Measurements from ENCODE around the gene SMIM22. TPM values are rescaled to one million over a fixed set of nuclear protein-coding genes. Genes with fewer than 3 reads are reported as not detected.

Gene SMIM22
- total RNA-seq, 1 experiment from 2014 or later, result not detected

GRCh38 chr16:4799171-4799855 lies 4.1 kb downstream of the SMIM22 start:
- Histone ChIP-seq H3K9me3 (no peaks in the 10 kb centered on the region), H3K36me3 (ENCODE audit: control insufficient read depth, insufficient read depth, low read length) (no peaks in the 10 kb centered on the region), H3K27me3 (replicated peaks; ENCODE audit: control insufficient read depth, insufficient read depth, low read length) (no peaks in the 10 kb centered on the region), H3K4me1 (peaks cover 9% of the 10 kb centered on the region; the same call in 1 of the 2 replicates), H3K4me3 (ENCODE audit: low read depth, low read length) (no peak overlapping the region)
- Mint-ChIP-seq H3K27ac (ENCODE audit: unreplicated experiment) (peak overlapping the region; percentile 50), H3K4me3 (ENCODE audit: unreplicated experiment) (no peak overlapping the region), H3K36me3 (ENCODE audit: insufficient read depth, unreplicated experiment) (peaks cover 21% of the 10 kb centered on the region), H3K27me3 (ENCODE audit: insufficient read depth, unreplicated experiment) (no peaks in the 10 kb centered on the region), H3K4me1 (ENCODE audit: low read depth, unreplicated experiment) (peaks cover 10% of the 10 kb centered on the region), H3K9me3 (ENCODE audit: unreplicated experiment) (no peaks in the 10 kb centered on the region)
- no peak for TF ChIP-seq CTCF (IDR thresholded peaks at IDR 0.05; ENCODE audit: insufficient read depth in 1 of 2, low read depth in 1 of 2, low read length in 1 of 2, severe bottlenecking in 1 of 2, unreplicated experiment in 1 of 2)
- no peak for DNase-seq
- BruUV-seq (replicated peaks), result no TSS peak
- ChIA-PET CTCF (no interaction called here), POLR2A (no interaction called here)
- intact Hi-C loops (cut with micrococcal nuclease; ENCODE audit: unreplicated experiment), result no loop called here

GRCh38 chr16:4800290-4801041 lies 5.3 kb downstream of the SMIM22 start:
- peaks cover 10% of the 10 kb centered on the region for H3K4me1 Mint-ChIP-seq (ENCODE audit: low read depth, unreplicated experiment)
- peaks cover 33% of the 10 kb centered on the region for H3K36me3 Mint-ChIP-seq (ENCODE audit: insufficient read depth, unreplicated experiment)
- no peak for TF ChIP-seq CTCF (IDR thresholded peaks at IDR 0.05; ENCODE audit: insufficient read depth in 1 of 2, low read depth in 1 of 2, low read length in 1 of 2, severe bottlenecking in 1 of 2, unreplicated experiment in 1 of 2)
- Histone ChIP-seq H3K9me3 (no peaks in the 10 kb centered on the region), H3K4me3 (ENCODE audit: low read depth, low read length) (no peak overlapping the region), H3K4me1 (peaks cover 9% of the 10 kb centered on the region; the same call in 1 of the 2 replicates), H3K27me3 (replicated peaks; ENCODE audit: control insufficient read depth, insufficient read depth, low read length) (no peaks in the 10 kb centered on the region), H3K36me3 (ENCODE audit: control insufficient read depth, insufficient read depth, low read length) (no peaks in the 10 kb centered on the region)
- intact Hi-C loops (cut with micrococcal nuclease; ENCODE audit: unreplicated experiment), result loop anchor here (5.0 kb wide), 1 partner anchor 108 kb away; the partner anchor contains the start of gene NUDT16L1
- H3K27me3 Mint-ChIP-seq (ENCODE audit: insufficient read depth, unreplicated experiment), result no peaks in the 10 kb centered on the region
- H3K27ac Mint-ChIP-seq (ENCODE audit: unreplicated experiment), result no peak overlapping the region
- no TSS peak for BruUV-seq (replicated peaks)
- POLR2A ChIA-PET, result no interaction called here
- DNase-seq, result no peak
- CTCF ChIA-PET, result no interaction called here
- H3K9me3 Mint-ChIP-seq (ENCODE audit: unreplicated experiment), result no peaks in the 10 kb centered on the region
- peak overlapping the region; percentile 77 for H3K4me3 Mint-ChIP-seq (ENCODE audit: unreplicated experiment)

GRCh38 chr16:4801051-4801961 lies 6.1 kb downstream of the SMIM22 start:
- ChIA-PET CTCF (no interaction called here), POLR2A (interaction anchor here (1.1 to 1.5 kb wide), 2 partner anchors 47 to 325 kb away, joined by 3 to 5 read pairs; partner anchors contain the start of gene HMOX2)
- intact Hi-C loops (cut with micrococcal nuclease; ENCODE audit: unreplicated experiment), result loop anchor here (5.0 kb wide), 1 partner anchor 109 kb away; the partner anchor contains the start of gene NUDT16L1
- no peak for TF ChIP-seq CTCF (IDR thresholded peaks at IDR 0.05; ENCODE audit: insufficient read depth in 1 of 2, low read depth in 1 of 2, low read length in 1 of 2, severe bottlenecking in 1 of 2, unreplicated experiment in 1 of 2)
- peaks cover 10% of the 10 kb centered on the region for H3K4me1 Mint-ChIP-seq (ENCODE audit: low read depth, unreplicated experiment)
- no peak for DNase-seq
- H3K4me3 Mint-ChIP-seq (ENCODE audit: unreplicated experiment), result peak overlapping the region; percentile 77
- Histone ChIP-seq H3K9me3 (no peaks in the 10 kb centered on the region), H3K4me1 (peaks cover 9% of the 10 kb centered on the region; the same call in 1 of the 2 replicates), H3K4me3 (ENCODE audit: low read depth, low read length) (peak overlapping the region; percentile 74), H3K27me3 (replicated peaks; ENCODE audit: control insufficient read depth, insufficient read depth, low read length) (no peaks in the 10 kb centered on the region), H3K36me3 (ENCODE audit: control insufficient read depth, insufficient read depth, low read length) (no peaks in the 10 kb centered on the region)
- peaks cover 39% of the 10 kb centered on the region for H3K36me3 Mint-ChIP-seq (ENCODE audit: insufficient read depth, unreplicated experiment)
- BruUV-seq (replicated peaks), result no TSS peak
- no peaks in the 10 kb centered on the region for H3K9me3 Mint-ChIP-seq (ENCODE audit: unreplicated experiment)
- H3K27ac Mint-ChIP-seq (ENCODE audit: unreplicated experiment), result peak overlapping the region; percentile 48
- H3K27me3 Mint-ChIP-seq (ENCODE audit: insufficient read depth, unreplicated experiment), result no peaks in the 10 kb centered on the region

All from Caco-2 (cell line).